OCI-LY1 (cell line): ENCODE data around the gene BATF.

Experiments
- H2AFZ ChIP-seq: fragments of 200-600 bp; sonication (generic), shearing (Covaris generic); 2 replicates; pipeline ENCODE4 v1.6.0; 2014; ENCODE audit warnings: antibody characterized with exemption, mild to moderate bottlenecking, low read length
- H3F3A ChIP-seq: fragments of 200-600 bp; sonication (generic), shearing (Covaris generic); 2 replicates; pipeline ENCODE4 v1.6.0; 2014; ENCODE audit warnings: mild to moderate bottlenecking, antibody characterized with exemption, low read length, moderate library complexity; ENCODE audit not compliant: insufficient read depth
- H3K27ac ChIP-seq: fragments of 200-600 bp; sonication (generic); 2 replicates; pipeline ENCODE4 v1.5.1; 2014; ENCODE audit warnings: low read length, mixed run types, mild to moderate bottlenecking, low read depth; ENCODE audit not compliant: poor library complexity, severe bottlenecking
- H3K27me3 ChIP-seq: fragments of 200-600 bp; sonication (generic); 2 replicates; pipeline ENCODE4 v1.6.0; 2014; ENCODE audit warnings: antibody characterized with exemption, mild to moderate bottlenecking, low read length, moderate library complexity; ENCODE audit not compliant: insufficient read depth
- H3K36me3 ChIP-seq: fragments of 200-600 bp; sonication (generic); 2 replicates; pipeline ENCODE4 v1.6.1; 2014; ENCODE audit warnings: mild to moderate bottlenecking, antibody characterized with exemption, low read length, moderate library complexity, mixed read lengths; ENCODE audit not compliant: insufficient read depth
- H3K4me1 ChIP-seq: fragments of 200-600 bp; sonication (generic); 2 replicates; pipeline ENCODE4 v1.5.1; 2014; ENCODE audit warnings: mild to moderate bottlenecking, low read length, moderate library complexity; ENCODE audit not compliant: insufficient read depth, severe bottlenecking
- H3K4me2 ChIP-seq: fragments of 200-600 bp; sonication (generic), shearing (Covaris generic); 2 replicates; pipeline ENCODE4 v1.6.1; 2014; ENCODE audit warnings: low read length
- H3K4me3 ChIP-seq: fragments of 200-600 bp; sonication (generic); 2 replicates; pipeline ENCODE4 v1.5.1; 2014; ENCODE audit warnings: low read length, low read depth, mild to moderate bottlenecking, mixed read lengths; ENCODE audit not compliant: poor library complexity, severe bottlenecking
- H3K79me2 ChIP-seq: fragments of 200-600 bp; shearing (Covaris generic); 2 replicates; pipeline ENCODE4 v1.6.1; 2016; ENCODE audit warnings: mixed run types, low read length, mixed read lengths; ENCODE audit not compliant: insufficient read depth
- H3K9ac ChIP-seq: fragments of 200-600 bp; sonication (generic), shearing (Covaris generic); 2 replicates; pipeline ENCODE4 v1.6.1; 2014; ENCODE audit warnings: mild to moderate bottlenecking, low read length, mixed read lengths
- H3K9me2 ChIP-seq: fragments of 200-600 bp; sonication (generic), shearing (Covaris generic); 2 replicates; pipeline ENCODE4 v1.6.1; 2014; ENCODE audit warnings: low read depth, mild to moderate bottlenecking, low read length, mixed read lengths
- H3K9me3 ChIP-seq: fragments of 200-600 bp; shearing (Covaris generic); 2 replicates; pipeline ENCODE4 v1.6.1; 2014; ENCODE audit warnings: low read length, mixed read lengths
- H4K20me1 ChIP-seq: fragments of 200-600 bp; sonication (generic), shearing (Covaris generic); 2 replicates; pipeline ENCODE4 v1.6.0; 2016; ENCODE audit warnings: mild to moderate bottlenecking, low read length; ENCODE audit not compliant: insufficient read depth
- CTCF ChIP-seq: fragments of 200-600 bp; sonication (generic), shearing (Covaris generic); IDR thresholded peaks from 2 replicates; pipeline ENCODE4 v1.5.1; 2017; ENCODE audit warnings: mild to moderate bottlenecking, antibody characterized with exemption, low read length, moderate library complexity, mixed read lengths
- EZH2 ChIP-seq: fragments of 200-600 bp; sonication (generic), shearing (Covaris generic); IDR thresholded peaks from 2 replicates; pipeline ENCODE4 v1.8.0; 2017; ENCODE audit warnings: borderline replicate concordance, mixed run types, mild to moderate bottlenecking, antibody characterized with exemption, low read length, moderate library complexity, mixed read lengths

The BATF gene

GRCh38 chr14:75565056-75565455, 42.8 kb downstream of the BATF start:
- no peaks in the 10 kb centered on the region for H3K36me3 ChIP-seq
- no peak overlapping the region for H3K4me2 ChIP-seq
- no peaks in the 10 kb centered on the region for H3F3A ChIP-seq
- H3K79me2 ChIP-seq = no peaks in the 10 kb centered on the region
- no peak overlapping the region for H3K9ac ChIP-seq
- H2AFZ ChIP-seq = no peak overlapping the region
- H3K4me3 ChIP-seq = no peak overlapping the region
- H3K4me1 ChIP-seq = no peaks in the 10 kb centered on the region
- no peaks in the 10 kb centered on the region for H3K9me3 ChIP-seq
- no peaks in the 10 kb centered on the region for H4K20me1 ChIP-seq
- no peak overlapping the region for H3K27ac ChIP-seq
- 0 out of 2 replicates have a peak, but pooled peaks cover 4% of the 10 kb centered on the region for H3K27me3 ChIP-seq
- no peaks in the 10 kb centered on the region for H3K9me2 ChIP-seq
- TF ChIP-seq CTCF = no peak
- TF ChIP-seq EZH2 = no peak

GRCh38 chr14:75566321-75566720, 44.1 kb downstream of the BATF start:
- no peak overlapping the region for H3K27ac ChIP-seq
- 0 out of 2 replicates have a peak, but pooled peaks cover 4% of the 10 kb centered on the region for H3K27me3 ChIP-seq
- no peaks in the 10 kb centered on the region for H3K79me2 ChIP-seq
- H3F3A ChIP-seq = no peaks in the 10 kb centered on the region
- no peak overlapping the region for H3K4me2 ChIP-seq
- no peak overlapping the region for H2AFZ ChIP-seq
- no peaks in the 10 kb centered on the region for H3K9me3 ChIP-seq
- no peaks in the 10 kb centered on the region for H4K20me1 ChIP-seq
- H3K36me3 ChIP-seq = no peaks in the 10 kb centered on the region
- no peak for TF ChIP-seq EZH2
- no peak for TF ChIP-seq CTCF
- no peaks in the 10 kb centered on the region for H3K9me2 ChIP-seq
- H3K4me3 ChIP-seq = no peak overlapping the region
- no peak overlapping the region for H3K9ac ChIP-seq
- no peaks in the 10 kb centered on the region for H3K4me1 ChIP-seq

- H3K79me2 ChIP-seq = no peaks in the 10 kb centered on the region
- H3K27ac ChIP-seq = no peak overlapping the region
- H3K27me3 ChIP-seq = 0 out of 2 replicates have a peak, but pooled peaks cover 4% of the 10 kb centered on the region
- TF ChIP-seq EZH2 = no peak
- no peak for TF ChIP-seq CTCF
- no peaks in the 10 kb centered on the region for H4K20me1 ChIP-seq
- no peaks in the 10 kb centered on the region for H3K9me3 ChIP-seq
- no peaks in the 10 kb centered on the region for H3K9me2 ChIP-seq
- no peak overlapping the region for H2AFZ ChIP-seq
- no peak overlapping the region for H3K4me3 ChIP-seq
- no peaks in the 10 kb centered on the region for H3K36me3 ChIP-seq
- no peak overlapping the region for H3K9ac ChIP-seq
- no peak overlapping the region for H3K4me2 ChIP-seq
- H3K4me1 ChIP-seq = no peaks in the 10 kb centered on the region
- H3F3A ChIP-seq = no peaks in the 10 kb centered on the region
Observed at GRCh38 chr14:75566752-75567151, 44.5 kb downstream of the BATF start.
